GM06990 (cell line): ENCODE data around the gene ADRA1B.

Experiments used
- DNase-seq: peaks from one replicate; pipeline ENCODE4 v3.0.0-alpha.2; 2011; ENCODE audit not compliant: insufficient read length; ENCODE audit errors: extremely low read depth
- H3K27me3 ChIP-seq: replicated peaks from 2 replicates; pipeline ENCODE4 v1.6.0; 2011; ENCODE audit warnings: low read length; ENCODE audit not compliant: control insufficient read depth, insufficient read depth
- H3K36me3 ChIP-seq: 2 replicates; pipeline ENCODE4 v1.5.1; 2011; ENCODE audit warnings: low read length; ENCODE audit not compliant: control insufficient read depth, insufficient read depth
- H3K4me3 ChIP-seq: replicated peaks from 2 replicates; pipeline ENCODE4 v1.5.1; 2011; ENCODE audit warnings: low read depth, mild to moderate bottlenecking, control low read depth, low read length
- TF ChIP-seq, protein P1 (sequence below): IDR thresholded peaks from 2 replicates; pipeline ENCODE4 v1.5.1; 2011; ENCODE audit warnings: low read length, control low read depth, mild to moderate bottlenecking, inconsistent platforms; ENCODE audit not compliant: insufficient read depth, poor library complexity, severe bottlenecking

Gene ADRA1B

DNA sequence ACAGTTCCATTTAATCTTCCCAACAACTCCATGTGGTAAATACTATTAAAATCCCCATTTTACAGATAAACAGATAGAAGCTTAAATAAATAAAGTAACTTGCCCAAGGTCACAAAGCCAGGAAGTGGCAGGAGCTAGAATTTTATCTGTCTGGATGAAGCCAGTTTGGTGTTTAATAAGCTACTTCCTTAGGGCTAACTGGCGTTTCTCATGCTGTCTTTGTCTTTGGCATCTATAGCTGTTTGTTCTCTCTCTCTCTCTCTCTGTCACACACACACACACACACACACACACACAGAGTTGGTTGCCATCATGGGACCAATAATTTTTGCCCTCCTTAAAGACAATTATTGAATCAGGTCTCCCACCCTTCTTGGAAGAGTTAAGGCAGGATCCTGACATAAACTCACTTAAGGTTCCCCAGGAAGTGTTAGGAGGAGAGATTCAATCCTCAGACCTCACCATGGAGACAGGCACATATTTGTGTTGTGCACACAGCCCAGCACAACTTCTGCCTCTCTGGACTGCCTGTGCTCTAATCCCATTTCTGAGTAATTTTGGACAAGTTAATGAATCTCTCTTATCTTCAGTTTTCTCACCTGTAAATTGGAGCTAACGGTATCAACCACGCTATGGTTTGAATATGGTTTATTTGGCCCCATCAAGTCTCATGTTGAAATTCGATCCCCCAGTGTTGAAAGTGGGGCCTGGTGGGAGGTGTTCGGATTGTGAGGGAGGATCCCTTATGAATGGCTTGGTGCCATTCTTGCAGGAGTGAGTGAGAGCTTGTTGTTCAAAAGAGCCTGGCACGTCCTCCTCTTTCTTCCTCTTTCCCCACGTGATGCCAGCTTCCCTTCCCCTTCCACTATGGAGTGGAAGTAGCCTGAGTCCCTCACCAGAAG, 8.3 kb upstream of the ADRA1B start:
- DNase-seq = no peak
- Histone ChIP-seq H3K27me3 (no peaks in the 10 kb centered on the region; the same call in none of the 2 replicates), H3K4me3 (no peak overlapping the region), H3K36me3 (no peaks in the 10 kb centered on the region)
- TF ChIP-seq, protein P1, sequence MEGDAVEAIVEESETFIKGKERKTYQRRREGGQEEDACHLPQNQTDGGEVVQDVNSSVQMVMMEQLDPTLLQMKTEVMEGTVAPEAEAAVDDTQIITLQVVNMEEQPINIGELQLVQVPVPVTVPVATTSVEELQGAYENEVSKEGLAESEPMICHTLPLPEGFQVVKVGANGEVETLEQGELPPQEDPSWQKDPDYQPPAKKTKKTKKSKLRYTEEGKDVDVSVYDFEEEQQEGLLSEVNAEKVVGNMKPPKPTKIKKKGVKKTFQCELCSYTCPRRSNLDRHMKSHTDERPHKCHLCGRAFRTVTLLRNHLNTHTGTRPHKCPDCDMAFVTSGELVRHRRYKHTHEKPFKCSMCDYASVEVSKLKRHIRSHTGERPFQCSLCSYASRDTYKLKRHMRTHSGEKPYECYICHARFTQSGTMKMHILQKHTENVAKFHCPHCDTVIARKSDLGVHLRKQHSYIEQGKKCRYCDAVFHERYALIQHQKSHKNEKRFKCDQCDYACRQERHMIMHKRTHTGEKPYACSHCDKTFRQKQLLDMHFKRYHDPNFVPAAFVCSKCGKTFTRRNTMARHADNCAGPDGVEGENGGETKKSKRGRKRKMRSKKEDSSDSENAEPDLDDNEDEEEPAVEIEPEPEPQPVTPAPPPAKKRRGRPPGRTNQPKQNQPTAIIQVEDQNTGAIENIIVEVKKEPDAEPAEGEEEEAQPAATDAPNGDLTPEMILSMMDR = no peak

DNA sequence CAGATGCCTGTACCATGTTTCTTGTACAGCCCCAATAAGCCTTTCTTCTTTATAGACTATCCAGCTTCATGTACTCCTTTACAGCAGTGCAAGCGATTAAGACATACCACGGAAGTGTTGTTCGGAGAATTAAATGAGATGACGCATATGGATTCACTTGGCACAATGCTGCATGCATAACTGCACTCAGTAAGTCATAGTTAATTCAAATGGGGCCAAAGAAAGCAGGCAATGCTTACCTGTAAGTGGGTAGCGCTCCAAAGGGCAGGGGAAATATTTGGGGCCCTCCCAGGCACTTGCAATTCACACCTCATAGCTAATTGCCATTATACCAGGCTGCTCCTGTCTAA, 7.7 kb upstream of the ADRA1B start:
- no peak overlapping the region for H3K4me3 ChIP-seq
- TF ChIP-seq, protein P1 = no peak
- H3K27me3 ChIP-seq = no peaks in the 10 kb centered on the region; the same call in none of the 2 replicates
- no peak for DNase-seq
- no peaks in the 10 kb centered on the region for H3K36me3 ChIP-seq

DNA sequence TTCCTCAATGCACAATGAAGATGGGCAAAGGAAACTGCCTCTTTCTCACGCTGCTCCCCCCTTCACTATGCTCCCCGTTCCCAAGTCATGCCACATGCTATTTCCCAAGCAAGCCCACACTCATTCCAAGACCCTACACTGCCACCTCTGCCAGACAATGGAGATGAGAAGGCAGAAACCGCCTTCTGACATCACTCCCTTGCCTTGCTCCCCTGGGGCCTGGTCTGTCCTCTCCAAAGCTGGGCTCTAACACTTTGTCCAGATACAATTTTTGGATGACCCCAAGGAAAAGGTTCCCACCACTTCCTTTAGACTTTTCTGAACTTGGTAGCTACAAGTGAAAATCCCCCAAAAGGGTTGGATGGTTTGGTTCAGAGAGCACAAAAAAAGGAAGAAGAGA, 7.2 kb upstream of the ADRA1B start:
- H3K4me3 ChIP-seq = no peak overlapping the region
- no peak for DNase-seq
- no peaks in the 10 kb centered on the region; the same call in none of the 2 replicates for H3K27me3 ChIP-seq
- no peaks in the 10 kb centered on the region for H3K36me3 ChIP-seq
- TF ChIP-seq, protein P1 = no peak

DNA sequence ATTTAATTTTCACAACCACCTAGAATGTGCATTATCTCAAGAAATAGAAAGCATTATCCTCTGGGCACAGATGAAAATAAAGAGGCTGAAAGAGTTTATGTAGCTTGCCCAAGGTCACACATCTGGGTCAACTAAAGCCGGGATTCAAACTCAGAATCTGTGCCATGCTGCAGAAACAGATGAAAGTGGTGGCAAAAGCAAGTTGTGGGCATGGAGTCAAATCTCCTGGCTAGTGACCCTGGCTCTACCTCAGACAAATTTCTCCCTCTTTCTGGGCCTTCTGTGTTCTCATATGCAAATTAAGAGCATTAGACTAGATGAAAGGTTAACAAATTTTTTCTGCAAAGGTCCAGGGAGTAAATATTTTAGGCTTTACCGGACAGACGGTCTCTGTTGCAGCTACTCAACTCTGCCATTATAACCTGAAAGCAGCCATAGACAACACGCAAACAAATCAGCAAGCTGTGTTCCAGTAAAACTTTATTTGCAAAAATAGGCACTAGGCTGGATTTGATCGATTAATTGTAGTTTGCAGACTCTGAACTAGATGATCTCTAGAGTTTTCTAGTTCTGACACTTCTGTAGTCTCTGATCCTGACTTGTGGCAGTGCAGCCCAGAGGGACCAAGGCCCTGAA, 6.0 kb upstream of the ADRA1B start:
- Histone ChIP-seq H3K36me3 (no peaks in the 10 kb centered on the region), H3K27me3 (no peaks in the 10 kb centered on the region; the same call in none of the 2 replicates), H3K4me3 (no peak overlapping the region)
- TF ChIP-seq, protein P1 = no peak
- no peak for DNase-seq

DNA sequence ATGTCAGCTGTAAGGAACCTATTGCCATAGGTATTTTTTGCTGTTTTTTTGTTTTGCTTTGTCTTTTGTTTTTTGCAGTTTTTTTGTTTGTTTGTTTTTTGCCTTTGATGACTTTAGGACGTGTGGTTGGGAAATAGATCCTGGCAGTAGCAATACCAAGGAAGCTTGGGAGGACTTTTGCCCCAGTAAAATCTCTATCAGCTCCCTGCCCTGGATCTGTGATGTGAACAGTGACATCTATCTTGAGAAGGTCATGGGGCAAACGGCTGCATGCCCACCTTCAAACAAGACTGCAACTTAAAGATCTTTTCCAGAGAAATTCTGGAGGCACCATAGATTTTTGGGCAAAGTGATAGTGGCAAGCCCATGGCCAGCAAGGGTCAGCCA, 5.4 kb upstream of the ADRA1B start:
- Histone ChIP-seq H3K4me3 (no peak overlapping the region), H3K36me3 (no peaks in the 10 kb centered on the region), H3K27me3 (no peaks in the 10 kb centered on the region; the same call in none of the 2 replicates)
- DNase-seq = no peak
- TF ChIP-seq, protein P1 = no peak
